ENCODE results near the gene BMAL2.

BMAL2 gene

DNA sequence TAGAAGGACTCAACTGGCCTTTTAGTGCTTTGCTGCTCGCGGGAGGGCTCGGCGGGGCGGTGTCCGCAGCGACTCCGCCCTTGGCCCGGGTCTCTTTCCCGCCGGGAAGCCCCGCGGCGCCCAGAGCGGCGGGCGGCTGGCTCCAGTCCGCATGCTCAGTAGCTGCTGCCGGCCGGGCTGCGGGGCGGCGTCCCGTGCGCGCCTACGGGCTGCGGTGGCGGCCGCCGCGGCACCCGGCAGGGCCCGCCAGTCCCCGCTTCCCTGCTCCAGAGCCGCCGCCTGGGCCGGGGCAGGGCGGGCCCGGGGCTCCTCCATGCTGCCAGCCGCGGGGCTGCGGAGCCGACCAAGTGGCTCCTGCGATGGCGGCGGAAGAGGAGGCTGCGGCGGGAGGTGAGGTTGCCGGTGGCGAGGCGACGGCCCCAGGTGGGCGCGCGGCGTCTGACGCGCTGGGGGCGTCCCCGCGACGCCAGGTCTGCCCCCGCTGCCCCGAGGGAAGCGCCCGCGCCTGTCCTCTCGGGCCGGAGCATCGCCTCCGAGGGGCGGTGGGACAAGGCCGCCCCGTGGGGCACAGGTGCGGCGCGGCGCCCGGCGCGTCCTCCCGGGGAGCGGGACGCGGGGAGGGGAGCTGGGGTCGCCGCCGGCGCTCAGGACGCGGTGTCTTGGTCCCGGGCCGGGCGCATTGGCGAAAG is at the start of gene BMAL2:
Gene BMAL2 (plus strand): TSS at position 123 of the 689 bp plus-strand sequence. CDS start 237 bp downstream, at position 360.
- H3K9ac ChIP-seq = no peak within 1 kb of the TSS
- H3K36me3 ChIP-seq (ENCODE audit: control insufficient read depth, insufficient read depth, low read length) = no peaks in the 10 kb centered on the region
- peak within 1 kb of the TSS; percentile 84 for H3K4me2 ChIP-seq (ENCODE audit: low read length)
- H3K79me2 ChIP-seq = no peaks in the 10 kb centered on the region
- H3K4me1 ChIP-seq = no peaks in the 10 kb centered on the region
- TF ChIP-seq CTCF (IDR thresholded peaks at IDR 0.05) = no peak
- peak within 1 kb of the TSS; percentile 51 for H3K4me3 ChIP-seq (ENCODE audit: low read depth, low read length)
- H3K27ac ChIP-seq = no peak within 1 kb of the TSS
- H3K27me3 ChIP-seq (ENCODE audit: control insufficient read depth, insufficient read depth, low read length) = no peaks in the 10 kb centered on the region
- no peaks in the 10 kb centered on the region for H3K9me3 ChIP-seq (ENCODE audit: control insufficient read depth, low read length)
- peak within 1 kb of the TSS; percentile 89 for H2AFZ ChIP-seq

- no peaks in the 10 kb centered on the region for H3K4me1 ChIP-seq
- H3K79me2 ChIP-seq = no peaks in the 10 kb centered on the region
- no peaks in the 10 kb centered on the region for H3K9me3 ChIP-seq (ENCODE audit: control insufficient read depth, low read length)
- no peaks in the 10 kb centered on the region for H3K36me3 ChIP-seq (ENCODE audit: control insufficient read depth, insufficient read depth, low read length)
- H3K27me3 ChIP-seq (ENCODE audit: control insufficient read depth, insufficient read depth, low read length) = no peaks in the 10 kb centered on the region
- no peak overlapping the region for H3K4me3 ChIP-seq (ENCODE audit: low read depth, low read length)
- H2AFZ ChIP-seq = no peak overlapping the region
- TF ChIP-seq CTCF (IDR thresholded peaks at IDR 0.05) = no peak
- no peak overlapping the region for H3K9ac ChIP-seq
- no peak overlapping the region for H3K27ac ChIP-seq
- no peak overlapping the region for H3K4me2 ChIP-seq (ENCODE audit: low read length)
These were observed 48.6 kb upstream of the BMAL2 start for GRCh38 chr12:27284021-27284420.

- Histone ChIP-seq H3K79me2 (no peaks in the 10 kb centered on the region), H3K4me3 (ENCODE audit: low read depth, low read length) (no peak overlapping the region), H3K36me3 (ENCODE audit: control insufficient read depth, insufficient read depth, low read length) (no peaks in the 10 kb centered on the region), H3K4me1 (peaks cover 2% of the 10 kb centered on the region), H3K9me3 (ENCODE audit: control insufficient read depth, low read length) (no peaks in the 10 kb centered on the region), H2AFZ (no peak overlapping the region), H3K27me3 (ENCODE audit: control insufficient read depth, insufficient read depth, low read length) (no peaks in the 10 kb centered on the region), H3K9ac (no peak overlapping the region), H3K27ac (no peak overlapping the region), H3K4me2 (ENCODE audit: low read length) (peak overlapping the region; percentile 5)
- no peak for TF ChIP-seq CTCF (IDR thresholded peaks at IDR 0.05)
These were observed 47.9 kb upstream of the BMAL2 start for GRCh38 chr12:27284751-27285150.

DNA sequence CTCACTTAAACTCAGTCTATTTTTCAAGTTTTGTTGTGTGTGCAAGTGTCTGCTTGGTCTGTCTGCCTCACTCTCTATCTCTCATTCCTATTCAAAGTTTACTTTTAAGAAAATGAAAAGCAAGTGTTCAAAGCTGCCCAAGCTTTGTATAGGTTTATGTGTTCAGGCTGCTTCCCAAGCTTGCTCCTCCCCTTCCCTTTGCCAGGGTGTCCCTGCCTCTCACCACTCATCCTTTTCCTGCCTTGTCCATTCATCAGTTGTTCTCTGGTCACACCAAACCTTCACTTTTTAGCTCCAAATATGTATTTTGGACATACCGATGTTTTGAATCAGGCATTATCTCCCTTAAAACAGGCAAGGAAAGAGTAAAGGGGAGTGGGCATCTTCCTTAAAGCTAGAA is 47.2 kb upstream of the BMAL2 start:
- Histone ChIP-seq H3K27me3 (ENCODE audit: control insufficient read depth, insufficient read depth, low read length) (no peaks in the 10 kb centered on the region), H3K9ac (no peak overlapping the region), H3K9me3 (ENCODE audit: control insufficient read depth, low read length) (no peaks in the 10 kb centered on the region), H3K36me3 (ENCODE audit: control insufficient read depth, insufficient read depth, low read length) (no peaks in the 10 kb centered on the region), H2AFZ (no peak overlapping the region), H3K4me3 (ENCODE audit: low read depth, low read length) (no peak overlapping the region), H3K79me2 (no peaks in the 10 kb centered on the region), H3K4me2 (ENCODE audit: low read length) (no peak overlapping the region), H3K4me1 (peaks cover 3% of the 10 kb centered on the region), H3K27ac (peak overlapping the region; percentile 17)
- no peak for TF ChIP-seq CTCF (IDR thresholded peaks at IDR 0.05)

DNA sequence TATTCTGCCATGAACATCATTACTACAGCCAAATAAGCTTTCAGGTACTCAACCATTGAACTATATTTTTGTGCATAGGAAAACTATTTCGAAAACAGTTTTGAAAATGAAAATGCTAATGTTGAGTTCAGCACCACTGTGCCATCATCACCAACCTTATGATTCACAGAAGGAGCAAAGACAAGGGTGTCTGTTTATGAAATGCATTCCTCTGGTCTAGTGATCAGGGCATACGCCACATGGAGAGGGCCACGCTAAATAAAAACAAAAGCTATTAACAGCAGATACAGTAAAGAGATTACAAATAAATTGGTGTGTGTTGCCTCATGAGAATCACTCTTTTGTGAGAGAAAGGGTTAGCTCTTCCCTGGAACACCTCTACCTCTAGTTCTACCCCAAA is 43.2 kb upstream of the BMAL2 start:
- Histone ChIP-seq H3K4me3 (ENCODE audit: low read depth, low read length) (no peak overlapping the region), H3K9ac (no peak overlapping the region), H3K9me3 (ENCODE audit: control insufficient read depth, low read length) (no peaks in the 10 kb centered on the region), H3K4me2 (ENCODE audit: low read length) (peak overlapping the region; percentile 15), H3K4me1 (peaks cover 13% of the 10 kb centered on the region), H3K36me3 (ENCODE audit: control insufficient read depth, insufficient read depth, low read length) (no peaks in the 10 kb centered on the region), H3K79me2 (no peaks in the 10 kb centered on the region), H2AFZ (no peak overlapping the region), H3K27ac (peak overlapping the region; percentile 33), H3K27me3 (ENCODE audit: control insufficient read depth, insufficient read depth, low read length) (no peaks in the 10 kb centered on the region)
- TF ChIP-seq CTCF (IDR thresholded peaks at IDR 0.05) = no peak

Data from parathyroid adenoma (tissue), 2 donors.